CD4-positive, alpha-beta T cell treated with Interferon gamma for 1 hour (primary cell): Measurements from ENCODE around the gene MAP2.

Source experiments
- DNase-seq: peaks from one replicate; pipeline ENCODE4 v3.0.0-alpha.2; 2020

MAP2 gene

GRCh38 chr2:209424781-209425470 is 1.1 kb downstream of the MAP2 start:
- no peak for DNase-seq

GRCh38 chr2:209425471-209426071 is 1.7 kb downstream of the MAP2 start:
- DNase-seq = no peak

- no peak for DNase-seq
These were observed 2.6 kb downstream of the MAP2 start for GRCh38 chr2:209426432-209426831.

GRCh38 chr2:209431701-209432100 is 7.9 kb downstream of the MAP2 start:
- DNase-seq = no peak

- no peak for DNase-seq
These were observed 17.7 kb downstream of the MAP2 start for GRCh38 chr2:209441541-209441940.

GRCh38 chr2:209442939-209443338 is 19.1 kb downstream of the MAP2 start:
- no peak for DNase-seq

GRCh38 chr2:209445485-209445884 is 21.6 kb downstream of the MAP2 start:
- DNase-seq = no peak

GRCh38 chr2:209451209-209451834 is 27.5 kb downstream of the MAP2 start:
- no peak for DNase-seq

- DNase-seq = no peak
These were observed 32.6 kb downstream of the MAP2 start for GRCh38 chr2:209456489-209456888.

- DNase-seq = no peak
These were observed 34.4 kb downstream of the MAP2 start for GRCh38 chr2:209458008-209458979.

GRCh38 chr2:209459359-209459758 is 35.5 kb downstream of the MAP2 start:
- no peak for DNase-seq

- no peak for DNase-seq
These were observed 36.4 kb downstream of the MAP2 start for GRCh38 chr2:209460151-209460761.

GRCh38 chr2:209463226-209463625 is 39.4 kb downstream of the MAP2 start:
- DNase-seq = no peak

GRCh38 chr2:209463835-209464234 is 40.0 kb downstream of the MAP2 start:
- DNase-seq = no peak

GRCh38 chr2:209468846-209469245 is 45.0 kb downstream of the MAP2 start:
- no peak for DNase-seq

GRCh38 chr2:209469481-209469880 is 45.6 kb downstream of the MAP2 start:
- no peak for DNase-seq

GRCh38 chr2:209470466-209470865 is 46.6 kb downstream of the MAP2 start:
- DNase-seq = no peak

GRCh38 chr2:209471037-209471436 is 47.2 kb downstream of the MAP2 start:
- DNase-seq = no peak

GRCh38 chr2:209472112-209472832 is 48.4 kb downstream of the MAP2 start:
- DNase-seq = no peak

- DNase-seq = no peak
These were observed 49.0 kb downstream of the MAP2 start for GRCh38 chr2:209472871-209473270.

GRCh38 chr2:209473930-209474419 is 50.1 kb downstream of the MAP2 start:
- no peak for DNase-seq

- no peak for DNase-seq
These were observed 51.1 kb downstream of the MAP2 start for GRCh38 chr2:209474960-209475359.
